Muscle layer of duodenum (tissue), 2 donors: Measurements from ENCODE around the gene CCDC187.
A peak's percentile ranks its signal among the peaks of the same experiment; 100 is the strongest.

Experiments
- H3K27ac ChIP-seq: one replicate; pipeline ENCODE4 v1.7.0; 2013; ENCODE audit warnings: mild to moderate bottlenecking, low read length
- H3K27me3 ChIP-seq: one replicate; pipeline ENCODE4 v1.7.0; 2013; ENCODE audit warnings: low read depth, mild to moderate bottlenecking, control low read depth, low read length
- H3K36me3 ChIP-seq, 2 donors: one replicate each; pipeline ENCODE4 v1.7.0; 2013; ENCODE audit warnings: low read length in 2 of 2, control low read depth in 1 of 2, mild to moderate bottlenecking in 1 of 2; ENCODE audit not compliant: insufficient read depth in 2 of 2, control insufficient read depth in 1 of 2
- H3K4me1 ChIP-seq, 2 donors: one replicate each; pipeline ENCODE4 v1.7.0; 2013; ENCODE audit warnings: low read length in 2 of 2, mild to moderate bottlenecking in 2 of 2, control low read depth in 1 of 2, moderate library complexity in 1 of 2; ENCODE audit not compliant: insufficient read depth in 2 of 2, control insufficient read depth in 1 of 2
- H3K4me3 ChIP-seq, 2 donors: one replicate each; pipeline ENCODE4 v1.7.0; 2013; ENCODE audit warnings: low read length in 2 of 2, low read depth in 1 of 2, mild to moderate bottlenecking in 1 of 2
- H3K9me3 ChIP-seq, 2 donors: one replicate each; pipeline ENCODE4 v1.7.0; 2013; ENCODE audit warnings: low read length in 2 of 2, control low read depth in 1 of 2, mild to moderate bottlenecking in 1 of 2; ENCODE audit not compliant: control insufficient read depth in 1 of 2
- donor health status: healthy.

The CCDC187 gene

DNA sequence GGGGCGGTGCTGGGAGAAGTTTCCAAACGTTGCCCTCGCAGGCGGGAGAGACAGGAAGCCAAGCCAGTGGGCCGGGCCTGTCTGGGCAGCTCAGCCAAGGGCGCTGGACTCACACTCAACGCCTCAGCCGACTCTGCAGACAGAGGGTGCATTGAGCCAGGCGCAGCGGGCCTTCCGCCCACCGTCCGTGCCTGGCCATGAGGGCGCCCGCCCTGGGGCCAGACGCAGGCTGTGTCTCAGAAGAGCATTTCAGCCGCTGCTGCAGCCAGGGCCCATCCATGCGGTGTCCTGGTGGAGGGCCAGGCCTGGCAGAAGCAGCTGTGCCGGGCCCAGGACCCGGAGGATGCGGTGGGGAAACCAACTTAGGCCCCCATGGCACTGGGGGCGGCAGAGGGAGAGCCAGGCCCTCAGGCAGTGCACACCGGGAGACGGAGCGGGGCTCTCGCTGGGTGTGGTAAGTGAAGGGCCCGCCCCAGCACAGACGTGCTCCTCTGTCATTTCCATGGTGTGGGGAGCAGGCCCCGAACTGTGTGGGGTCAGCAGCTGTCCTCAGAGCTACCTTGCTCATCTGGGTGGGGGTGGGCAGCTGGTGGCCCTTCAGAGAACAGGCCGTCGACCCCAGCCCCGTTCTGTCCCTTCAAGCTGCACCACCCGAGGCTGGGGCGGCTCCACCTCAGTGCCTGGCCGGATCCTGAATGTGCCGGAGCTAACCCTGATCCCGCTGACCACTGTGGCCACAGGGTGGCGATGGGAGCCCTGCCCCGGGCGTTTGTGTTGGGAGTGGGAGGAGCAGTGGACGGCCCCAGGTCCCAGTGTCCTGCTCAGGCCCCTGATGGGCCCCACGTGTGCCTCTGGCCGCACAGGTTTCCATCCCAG is 41.6 kb upstream of the CCDC187 start:
- Histone ChIP-seq H3K27ac (no peak overlapping the region), H3K27me3 (no peaks in the 10 kb centered on the region), H3K36me3 (peaks cover 0 to 14% of the 10 kb centered on the region in 2 donors), H3K9me3 (no peaks in the 10 kb centered on the region), H3K4me1 (peaks cover 0 to 36% of the 10 kb centered on the region in 2 donors), H3K4me3 (peak overlapping the region in 1 of 2 donors; percentile 32)

DNA sequence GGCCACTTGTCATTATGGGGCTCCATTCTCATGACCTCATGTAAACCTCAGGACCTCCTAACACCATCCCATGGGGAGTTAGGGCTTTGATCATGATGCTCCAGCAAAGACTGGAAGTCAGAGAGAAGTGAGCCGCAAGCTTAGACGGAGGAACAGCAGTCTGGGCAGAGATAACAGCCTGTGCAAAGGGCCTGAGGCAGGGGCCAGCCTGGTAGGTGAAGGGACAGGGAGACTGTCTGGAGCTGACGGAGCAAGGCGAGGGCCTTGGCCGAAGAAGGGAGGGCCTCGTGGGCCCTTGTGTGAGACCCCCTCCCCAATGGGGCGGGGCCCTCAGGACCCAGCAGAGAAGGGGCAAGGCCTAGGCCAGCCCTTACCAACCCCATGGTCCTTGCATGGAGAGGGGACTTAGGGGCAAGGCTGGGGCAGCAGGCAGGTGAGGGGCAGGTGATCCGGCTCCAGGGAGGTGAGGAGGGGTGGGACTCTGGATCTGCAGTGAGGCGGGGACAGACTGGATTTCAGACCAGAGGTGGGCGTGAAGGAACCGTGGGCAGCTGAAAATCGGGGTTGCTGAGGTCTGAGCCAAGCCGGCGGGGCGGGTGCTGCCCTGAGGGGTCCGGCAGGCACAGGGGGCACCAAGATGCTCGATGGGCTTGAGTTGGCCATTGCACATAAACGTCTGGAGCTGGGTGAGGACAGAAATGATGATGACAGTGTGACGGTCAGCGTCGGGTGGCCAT is 40.8 kb upstream of the CCDC187 start:
- Histone ChIP-seq H3K27me3 (no peaks in the 10 kb centered on the region), H3K4me1 (peaks cover 0 to 36% of the 10 kb centered on the region in 2 donors), H3K9me3 (no peaks in the 10 kb centered on the region), H3K27ac (no peak overlapping the region), H3K4me3 (no peak overlapping the region), H3K36me3 (peaks cover 0 to 19% of the 10 kb centered on the region in 2 donors)

DNA sequence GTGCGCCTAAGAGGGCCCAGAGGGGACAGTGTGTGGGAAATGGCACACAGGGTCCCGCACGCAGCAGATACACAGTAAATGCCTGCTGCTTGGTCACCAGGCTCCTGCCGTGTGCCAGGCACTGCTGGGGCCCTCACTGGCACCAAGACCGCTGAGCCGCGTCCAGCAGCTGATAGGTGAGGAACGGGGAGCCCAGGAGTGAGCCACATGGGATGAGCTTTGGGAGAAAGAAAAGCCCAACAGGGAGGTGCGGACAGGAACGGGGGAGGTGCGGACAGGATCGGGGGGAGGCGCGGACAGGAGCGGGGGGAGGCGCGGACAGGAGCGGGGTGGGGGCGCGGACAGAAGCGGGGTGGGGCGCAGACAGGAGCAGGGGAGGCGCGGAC is 40.0 kb upstream of the CCDC187 start:
- Histone ChIP-seq H3K4me3 (no peak overlapping the region), H3K4me1 (peaks cover 0 to 39% of the 10 kb centered on the region in 2 donors)

DNA sequence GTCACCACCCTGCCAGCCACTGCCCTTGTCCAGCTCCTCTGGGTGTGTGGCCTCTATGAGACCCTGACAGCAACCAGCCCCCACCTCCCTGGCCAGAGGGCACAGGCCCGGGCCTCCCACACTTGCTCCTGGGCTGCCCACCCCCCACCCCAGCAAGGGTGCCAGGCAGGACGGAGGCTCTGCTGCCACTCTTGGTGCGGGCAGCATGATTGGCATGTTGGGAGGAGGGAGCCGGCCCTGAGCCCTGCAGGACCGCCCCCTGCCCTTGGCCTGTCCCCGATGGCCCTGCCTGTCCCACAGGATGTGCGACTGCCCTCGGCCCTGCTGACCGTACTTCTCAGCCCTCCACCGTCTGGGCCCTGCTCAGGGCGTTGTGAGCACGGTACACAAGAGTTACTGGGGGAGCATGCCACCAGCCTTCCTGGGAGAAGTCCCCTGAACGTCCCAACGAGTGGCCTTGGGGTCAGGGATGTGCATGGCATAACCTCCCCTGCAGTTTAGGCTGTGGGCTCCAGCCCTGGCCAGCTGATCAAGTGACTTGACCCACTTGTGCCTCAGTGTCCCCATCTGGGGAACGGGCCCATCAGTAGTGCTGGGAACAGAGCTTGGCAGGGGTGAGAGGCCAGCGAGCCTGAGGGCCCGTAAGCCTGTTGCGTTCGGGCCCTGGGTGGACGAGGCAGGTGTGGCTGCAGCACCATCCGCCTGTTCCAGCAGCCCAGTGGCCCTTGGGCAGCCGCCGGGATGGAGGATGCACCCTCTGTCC is 39.4 kb upstream of the CCDC187 start:
- Histone ChIP-seq H3K9me3 (no peaks in the 10 kb centered on the region), H3K4me1 (peaks cover 0 to 39% of the 10 kb centered on the region in 2 donors), H3K4me3 (peak overlapping the region in 1 of 2 donors; percentile 70), H3K36me3 (peaks cover 0 to 10% of the 10 kb centered on the region in 2 donors), H3K27ac (no peak overlapping the region), H3K27me3 (no peaks in the 10 kb centered on the region)

More for the DNA sequence above, 40.0 kb upstream of the CCDC187 start:
- H3K9me3 ChIP-seq: no peaks in the 10 kb centered on the region
- no peak overlapping the region for H3K27ac ChIP-seq
- H3K36me3 ChIP-seq: peaks cover 0 to 14% of the 10 kb centered on the region in 2 donors
- no peaks in the 10 kb centered on the region for H3K27me3 ChIP-seq

DNA sequence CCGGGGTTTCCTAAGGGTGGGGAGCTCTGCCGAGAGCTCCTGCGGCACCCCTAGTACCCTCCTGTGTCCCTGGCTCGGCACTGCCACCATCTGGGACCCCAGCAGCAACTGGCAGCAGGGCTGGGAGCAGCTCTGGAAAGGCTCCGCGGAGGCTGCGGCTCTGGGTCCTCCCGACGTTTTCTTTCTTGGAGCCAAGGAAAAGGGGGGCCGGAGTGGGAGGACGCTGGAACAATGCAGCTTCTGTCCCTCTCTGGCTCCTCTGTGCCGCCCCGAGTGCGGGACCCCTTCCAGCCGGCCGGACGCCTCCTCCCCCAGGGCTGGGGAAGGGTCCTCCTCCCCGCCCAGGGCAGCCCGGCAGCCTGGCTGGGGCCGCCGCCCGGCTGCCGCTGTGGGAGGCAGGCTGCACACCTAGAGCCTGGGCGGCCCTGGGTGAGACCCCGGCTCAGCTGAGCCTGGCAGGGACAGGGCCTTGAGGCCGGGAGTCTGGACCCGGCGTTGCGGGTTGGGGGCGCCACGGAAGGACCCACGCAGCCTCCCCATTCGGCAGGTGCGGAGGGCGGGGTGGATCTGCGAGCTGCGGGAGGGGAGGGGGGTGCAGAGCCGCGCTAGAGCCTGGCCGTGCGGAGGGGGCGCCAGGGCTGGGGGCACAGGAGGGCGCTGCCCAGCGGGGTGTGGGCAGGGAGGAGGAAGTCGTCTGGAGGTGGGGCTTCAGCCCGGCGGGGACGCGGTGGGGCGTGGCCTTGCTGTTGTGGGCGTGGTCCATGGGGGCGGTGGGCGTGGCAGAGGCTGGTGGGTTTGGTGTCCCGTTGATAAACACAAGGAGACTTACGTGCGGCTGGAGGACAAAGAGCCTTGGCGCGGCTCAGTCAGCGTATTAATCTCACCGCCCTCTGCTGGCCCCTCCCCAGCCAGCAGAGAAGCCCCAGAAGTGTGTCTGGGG is 38.6 kb upstream of the CCDC187 start:
- peaks cover 0 to 39% of the 10 kb centered on the region in 2 donors for H3K4me1 ChIP-seq
- H3K27ac ChIP-seq: no peak overlapping the region
- H3K36me3 ChIP-seq: peaks cover 0 to 18% of the 10 kb centered on the region in 2 donors
- peak overlapping the region; percentile 11 to 70 for H3K4me3 ChIP-seq
- no peaks in the 10 kb centered on the region for H3K27me3 ChIP-seq
- no peaks in the 10 kb centered on the region for H3K9me3 ChIP-seq

DNA sequence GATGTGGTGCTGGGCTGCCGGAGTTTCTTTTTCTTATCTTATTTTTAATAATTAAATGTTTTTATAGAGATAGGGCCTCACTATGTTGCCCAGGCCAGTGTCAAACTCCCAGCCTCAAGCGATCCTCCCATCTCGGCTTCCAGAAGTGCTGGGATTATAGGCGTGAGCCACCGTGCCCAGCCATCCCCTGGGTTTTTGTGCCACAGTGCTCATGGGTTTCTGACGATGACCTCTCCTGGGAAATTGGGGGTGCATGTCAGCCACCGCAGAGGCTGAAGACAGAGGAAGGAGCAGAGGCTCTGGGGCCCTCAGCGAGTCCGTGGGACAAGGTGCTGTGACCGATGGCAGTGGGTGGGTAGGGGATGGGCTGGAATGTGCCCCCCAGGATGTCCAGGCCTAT is 37.9 kb upstream of the CCDC187 start:
- H3K4me1 ChIP-seq: peaks cover 0 to 39% of the 10 kb centered on the region in 2 donors
- no peaks in the 10 kb centered on the region for H3K27me3 ChIP-seq

DNA sequence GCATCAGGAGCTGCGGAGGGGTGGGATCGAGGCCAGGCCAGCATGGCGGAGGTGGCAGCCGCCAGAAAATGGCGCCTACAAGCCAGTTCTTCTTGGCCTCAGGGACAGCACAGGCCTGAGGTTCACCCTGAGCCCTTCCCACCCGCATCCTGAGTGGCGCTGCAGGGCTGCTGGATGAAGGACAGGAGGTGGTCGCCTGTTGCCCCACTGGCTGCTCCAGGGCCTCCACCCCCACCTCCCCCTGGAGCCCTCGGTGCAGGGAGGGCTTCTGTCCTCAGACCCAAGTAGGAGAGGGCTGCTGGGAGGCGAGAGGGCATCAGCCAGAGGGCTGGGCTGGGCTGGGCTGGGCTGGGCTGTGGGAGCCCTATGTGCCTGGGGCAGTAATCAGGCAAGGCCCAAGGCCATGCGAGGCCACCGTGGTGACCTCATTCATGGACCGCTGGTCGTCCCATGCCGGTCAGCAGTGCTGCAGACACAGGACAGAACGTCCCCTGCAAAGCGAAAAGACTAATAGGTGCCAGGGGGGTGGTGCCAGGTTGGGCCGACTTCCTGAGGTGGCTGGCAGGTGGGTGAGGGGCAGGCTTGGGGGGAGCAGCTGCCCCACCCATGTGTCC is 37.3 kb upstream of the CCDC187 start:
- H3K9me3 ChIP-seq: no peaks in the 10 kb centered on the region
- peaks cover 0 to 35% of the 10 kb centered on the region in 2 donors for H3K4me1 ChIP-seq
- H3K27ac ChIP-seq: no peak overlapping the region
- no peaks in the 10 kb centered on the region for H3K27me3 ChIP-seq
- peaks cover 0 to 31% of the 10 kb centered on the region in 2 donors for H3K36me3 ChIP-seq
- no peak overlapping the region for H3K4me3 ChIP-seq

More for the DNA sequence above, 37.9 kb upstream of the CCDC187 start:
- Histone ChIP-seq H3K9me3 (no peaks in the 10 kb centered on the region), H3K4me3 (peak overlapping the region in 1 of 2 donors; percentile 70), H3K36me3 (peaks cover 0 to 25% of the 10 kb centered on the region in 2 donors), H3K27ac (no peak overlapping the region)

DNA sequence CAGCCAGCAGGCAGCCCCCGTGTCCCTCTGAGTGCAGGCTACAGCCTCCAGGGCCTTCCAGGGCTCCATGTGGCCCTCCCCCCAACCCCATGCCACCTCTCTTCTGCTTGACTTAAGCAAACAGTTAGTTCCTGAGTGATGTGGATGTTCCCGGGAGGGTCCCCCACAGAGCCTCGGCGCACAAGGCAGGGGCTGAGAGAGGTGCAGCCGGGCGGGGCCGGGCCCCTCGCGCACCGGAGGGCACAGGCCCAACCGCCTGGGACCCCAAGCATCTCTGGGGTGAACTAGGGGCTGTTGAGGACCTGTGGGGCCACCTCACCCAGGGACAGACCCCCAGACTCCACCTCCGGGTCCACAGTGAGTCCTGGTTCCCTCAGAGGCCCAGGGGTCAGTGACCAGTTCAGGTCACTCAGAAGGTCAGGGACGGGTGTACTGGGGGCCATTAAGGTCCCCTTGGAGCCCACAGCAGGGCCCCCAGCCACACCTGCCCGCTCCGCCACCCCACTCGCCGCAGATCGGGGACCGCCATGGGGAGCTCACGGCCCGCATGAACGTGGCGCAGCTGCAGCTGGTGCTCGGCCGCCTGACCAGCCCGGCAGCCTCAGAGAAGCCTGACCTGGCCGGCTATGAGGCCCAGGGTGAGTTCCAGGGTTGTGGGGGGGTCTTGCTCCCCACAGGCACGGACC is 36.6 kb upstream of the CCDC187 start:
- Histone ChIP-seq H3K4me1 (peaks cover 0 to 29% of the 10 kb centered on the region in 2 donors), H3K9me3 (no peaks in the 10 kb centered on the region), H3K27ac (no peak overlapping the region), H3K4me3 (no peak overlapping the region), H3K27me3 (no peaks in the 10 kb centered on the region), H3K36me3 (peaks cover 0 to 37% of the 10 kb centered on the region in 2 donors)

DNA sequence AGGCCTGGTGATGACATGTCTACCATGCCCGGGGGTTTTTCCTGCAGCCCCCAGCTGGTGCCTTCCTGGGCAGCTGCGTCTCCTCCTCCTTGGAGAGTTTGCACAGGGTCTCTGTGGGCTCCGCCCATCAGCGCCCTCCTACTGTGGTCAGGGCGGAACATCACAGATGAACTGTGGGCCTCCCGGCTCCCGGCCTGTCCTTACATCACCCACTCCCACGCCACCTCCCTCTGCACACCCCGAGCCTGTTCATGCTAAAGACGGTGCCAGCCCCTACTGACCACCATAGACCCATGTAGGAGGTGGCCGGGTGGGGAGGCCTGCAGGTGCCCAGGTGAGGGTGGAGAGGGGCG is 36.0 kb upstream of the CCDC187 start:
- Histone ChIP-seq H3K4me1 (peaks cover 0 to 26% of the 10 kb centered on the region in 2 donors), H3K4me3 (no peak overlapping the region), H3K27ac (no peak overlapping the region), H3K9me3 (no peaks in the 10 kb centered on the region), H3K27me3 (no peaks in the 10 kb centered on the region), H3K36me3 (peaks cover 0 to 42% of the 10 kb centered on the region in 2 donors)
